ENCODE measurements around the gene ANGPT4. TPM values are rescaled to one million over a fixed set of nuclear protein-coding genes. Genes with fewer than 3 reads are reported as not detected.

The ANGPT4 gene
- total RNA-seq, 1 experiment from 2014 or later, result not detected

GRCh38 chr20:875115-875514 lies 41.0 kb downstream of the ANGPT4 start:
- BruUV-seq (replicated peaks), result no TSS peak
- H3K9me3 ChIP-seq, result no peaks in the 10 kb centered on the region
- no peaks in the 10 kb centered on the region for H3K4me1 ChIP-seq
- no peak for TF ChIP-seq CTCF (IDR thresholded peaks at IDR 0.05; ENCODE audit: insufficient read depth in 1 of 2, low read depth in 1 of 2, low read length in 1 of 2, severe bottlenecking in 1 of 2, unreplicated experiment in 1 of 2)
- POLR2A ChIA-PET, result no interaction called here
- Mint-ChIP-seq H3K9me3 (ENCODE audit: unreplicated experiment) (no peaks in the 10 kb centered on the region), H3K4me1 (ENCODE audit: low read depth, unreplicated experiment) (no peaks in the 10 kb centered on the region), H3K27me3 (ENCODE audit: insufficient read depth, unreplicated experiment) (peaks cover 5% of the 10 kb centered on the region), H3K4me3 (ENCODE audit: unreplicated experiment) (no peak overlapping the region), H3K27ac (ENCODE audit: unreplicated experiment) (no peak overlapping the region), H3K36me3 (ENCODE audit: insufficient read depth, unreplicated experiment) (no peaks in the 10 kb centered on the region)
- no peak for DNase-seq
- intact Hi-C loops (cut with micrococcal nuclease; ENCODE audit: unreplicated experiment), result loop anchor here (10.0 kb wide), 1 partner anchor 80 kb away; no protein-coding TSS in a partner anchor
- H3K36me3 ChIP-seq (ENCODE audit: control insufficient read depth, insufficient read depth, low read length), result no peaks in the 10 kb centered on the region
- CTCF ChIA-PET, result no interaction called here
- no peak overlapping the region for H3K4me3 ChIP-seq (ENCODE audit: low read depth, low read length)
- no peaks in the 10 kb centered on the region for H3K27me3 ChIP-seq (replicated peaks; ENCODE audit: control insufficient read depth, insufficient read depth, low read length)

GRCh38 chr20:873875-874607 lies 42.1 kb downstream of the ANGPT4 start:
- Mint-ChIP-seq H3K9me3 (ENCODE audit: unreplicated experiment) (no peaks in the 10 kb centered on the region), H3K4me1 (ENCODE audit: low read depth, unreplicated experiment) (no peaks in the 10 kb centered on the region), H3K4me3 (ENCODE audit: unreplicated experiment) (no peak overlapping the region), H3K36me3 (ENCODE audit: insufficient read depth, unreplicated experiment) (no peaks in the 10 kb centered on the region), H3K27me3 (ENCODE audit: insufficient read depth, unreplicated experiment) (peaks cover 10% of the 10 kb centered on the region), H3K27ac (ENCODE audit: unreplicated experiment) (no peak overlapping the region)
- intact Hi-C loops (cut with micrococcal nuclease; ENCODE audit: unreplicated experiment), result loop anchor here (10.0 kb wide), 1 partner anchor 81 kb away; no protein-coding TSS in a partner anchor
- BruUV-seq (replicated peaks), result no TSS peak
- DNase-seq, result no peak
- Histone ChIP-seq H3K9me3 (no peaks in the 10 kb centered on the region), H3K4me3 (ENCODE audit: low read depth, low read length) (no peak overlapping the region), H3K27me3 (replicated peaks; ENCODE audit: control insufficient read depth, insufficient read depth, low read length) (no peaks in the 10 kb centered on the region), H3K4me1 (no peaks in the 10 kb centered on the region), H3K36me3 (ENCODE audit: control insufficient read depth, insufficient read depth, low read length) (no peaks in the 10 kb centered on the region)
- no peak for TF ChIP-seq CTCF (IDR thresholded peaks at IDR 0.05; ENCODE audit: insufficient read depth in 1 of 2, low read depth in 1 of 2, low read length in 1 of 2, severe bottlenecking in 1 of 2, unreplicated experiment in 1 of 2)
- POLR2A ChIA-PET, result no interaction called here
- CTCF ChIA-PET, result no interaction called here

GRCh38 chr20:872855-873520 lies 43.1 kb downstream of the ANGPT4 start:
- H3K27ac Mint-ChIP-seq (ENCODE audit: unreplicated experiment), result no peak overlapping the region
- CTCF ChIA-PET, result no interaction called here
- POLR2A ChIA-PET, result no interaction called here

More at GRCh38 chr20:872855-873520, 43.1 kb downstream of the ANGPT4 start:
- Histone ChIP-seq H3K36me3 (ENCODE audit: control insufficient read depth, insufficient read depth, low read length) (no peaks in the 10 kb centered on the region), H3K9me3 (no peaks in the 10 kb centered on the region), H3K4me1 (no peaks in the 10 kb centered on the region), H3K4me3 (ENCODE audit: low read depth, low read length) (no peak overlapping the region), H3K27me3 (replicated peaks; ENCODE audit: control insufficient read depth, insufficient read depth, low read length) (no peaks in the 10 kb centered on the region)
- Mint-ChIP-seq H3K36me3 (ENCODE audit: insufficient read depth, unreplicated experiment) (no peaks in the 10 kb centered on the region), H3K4me1 (ENCODE audit: low read depth, unreplicated experiment) (no peaks in the 10 kb centered on the region), H3K4me3 (ENCODE audit: unreplicated experiment) (no peak overlapping the region), H3K27me3 (ENCODE audit: insufficient read depth, unreplicated experiment) (peaks cover 10% of the 10 kb centered on the region), H3K9me3 (ENCODE audit: unreplicated experiment) (no peaks in the 10 kb centered on the region)
- peak; percentile 13 to 48 for DNase-seq
- no peak for TF ChIP-seq CTCF (IDR thresholded peaks at IDR 0.05; ENCODE audit: insufficient read depth in 1 of 2, low read depth in 1 of 2, low read length in 1 of 2, severe bottlenecking in 1 of 2, unreplicated experiment in 1 of 2)
- BruUV-seq (replicated peaks), result no TSS peak
- intact Hi-C loops (cut with micrococcal nuclease; ENCODE audit: unreplicated experiment), result loop anchor here (10.0 kb wide), 1 partner anchor 82 kb away; no protein-coding TSS in a partner anchor
